Mesothelial cell of epicardium (in vitro differentiated cells): ENCODE results near the gene RGS16. TPM values are rescaled to one million over a fixed set of nuclear protein-coding genes. Genes with fewer than 3 reads are reported as not detected.

Source experiments
- DNase-seq, 2 experiments: peaks; one replicate each; pipeline ENCODE4 v3.0.0; 2021; ENCODE audit warnings: low spot score in 2 of 2; ENCODE audit not compliant: unreplicated experiment in 2 of 2
- H3K27ac Mint-ChIP-seq: 2 replicates; pipeline ENCODE4 v1.8.0; 2021; ENCODE audit warnings: mixed read lengths
- H3K27me3 Mint-ChIP-seq: 2 replicates; pipeline ENCODE4 v1.8.0; 2021; ENCODE audit warnings: low read depth, mixed read lengths
- H3K36me3 Mint-ChIP-seq: 2 replicates; pipeline ENCODE4 v1.8.0; 2021; ENCODE audit warnings: mixed read lengths
- H3K4me1 Mint-ChIP-seq: 2 replicates; pipeline ENCODE4 v1.8.0; 2021; ENCODE audit warnings: mixed read lengths
- H3K4me3 Mint-ChIP-seq: 2 replicates; pipeline ENCODE4 v1.8.0; 2021; ENCODE audit warnings: mild to moderate bottlenecking, moderate library complexity, mixed read lengths
- H3K9me3 Mint-ChIP-seq: 2 replicates; pipeline ENCODE4 v1.8.0; 2021; ENCODE audit warnings: mixed read lengths
- total RNA-seq: library from RNA; stranded (reverse); gene quantifications from 3 replicates; pipeline ENCODE4 v1.2.1, GENCODE V29; 2021
- TF ChIP-seq, protein P1 (sequence below): fragments of 200-600 bp; sonication (generic); IDR thresholded peaks from one replicate; pipeline ENCODE4 v1.5.0; 2021; ENCODE audit warnings: antibody characterized with exemption; ENCODE audit not compliant: unreplicated experiment

RGS16 gene
- total RNA-seq, 1 donor from 2014 or later, result 0.74 TPM

DNA sequence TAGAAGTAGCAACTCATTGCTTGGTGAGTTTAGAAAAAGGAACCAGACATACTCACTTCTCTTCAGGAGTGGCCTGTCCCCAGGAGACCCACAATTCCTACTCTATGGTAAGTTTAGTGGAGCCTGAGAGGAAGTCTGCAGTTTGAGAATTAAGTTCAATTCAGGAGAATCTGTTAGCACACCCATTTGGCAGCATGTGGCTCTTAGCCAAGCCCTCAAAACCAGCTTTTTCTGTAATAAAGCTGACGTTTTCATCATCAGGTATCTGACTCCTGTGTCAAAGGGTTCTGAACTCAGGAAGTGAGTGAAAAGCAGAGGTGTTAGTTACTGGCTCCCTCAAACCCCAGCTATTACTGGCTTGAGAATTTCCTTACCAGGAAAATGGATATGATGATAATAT, 20.4 kb upstream of the RGS16 start:
- peaks cover 25% of the 10 kb centered on the region for H3K4me1 Mint-ChIP-seq
- TF ChIP-seq, protein P1, sequence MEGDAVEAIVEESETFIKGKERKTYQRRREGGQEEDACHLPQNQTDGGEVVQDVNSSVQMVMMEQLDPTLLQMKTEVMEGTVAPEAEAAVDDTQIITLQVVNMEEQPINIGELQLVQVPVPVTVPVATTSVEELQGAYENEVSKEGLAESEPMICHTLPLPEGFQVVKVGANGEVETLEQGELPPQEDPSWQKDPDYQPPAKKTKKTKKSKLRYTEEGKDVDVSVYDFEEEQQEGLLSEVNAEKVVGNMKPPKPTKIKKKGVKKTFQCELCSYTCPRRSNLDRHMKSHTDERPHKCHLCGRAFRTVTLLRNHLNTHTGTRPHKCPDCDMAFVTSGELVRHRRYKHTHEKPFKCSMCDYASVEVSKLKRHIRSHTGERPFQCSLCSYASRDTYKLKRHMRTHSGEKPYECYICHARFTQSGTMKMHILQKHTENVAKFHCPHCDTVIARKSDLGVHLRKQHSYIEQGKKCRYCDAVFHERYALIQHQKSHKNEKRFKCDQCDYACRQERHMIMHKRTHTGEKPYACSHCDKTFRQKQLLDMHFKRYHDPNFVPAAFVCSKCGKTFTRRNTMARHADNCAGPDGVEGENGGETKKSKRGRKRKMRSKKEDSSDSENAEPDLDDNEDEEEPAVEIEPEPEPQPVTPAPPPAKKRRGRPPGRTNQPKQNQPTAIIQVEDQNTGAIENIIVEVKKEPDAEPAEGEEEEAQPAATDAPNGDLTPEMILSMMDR, result no peak
- H3K9me3 Mint-ChIP-seq, result peaks cover 8% of the 10 kb centered on the region
- H3K4me3 Mint-ChIP-seq, result no peak overlapping the region
- no peaks in the 10 kb centered on the region for H3K27me3 Mint-ChIP-seq
- DNase-seq, result no peak
- H3K27ac Mint-ChIP-seq, result no peak overlapping the region
- H3K36me3 Mint-ChIP-seq, result no peaks in the 10 kb centered on the region

DNA sequence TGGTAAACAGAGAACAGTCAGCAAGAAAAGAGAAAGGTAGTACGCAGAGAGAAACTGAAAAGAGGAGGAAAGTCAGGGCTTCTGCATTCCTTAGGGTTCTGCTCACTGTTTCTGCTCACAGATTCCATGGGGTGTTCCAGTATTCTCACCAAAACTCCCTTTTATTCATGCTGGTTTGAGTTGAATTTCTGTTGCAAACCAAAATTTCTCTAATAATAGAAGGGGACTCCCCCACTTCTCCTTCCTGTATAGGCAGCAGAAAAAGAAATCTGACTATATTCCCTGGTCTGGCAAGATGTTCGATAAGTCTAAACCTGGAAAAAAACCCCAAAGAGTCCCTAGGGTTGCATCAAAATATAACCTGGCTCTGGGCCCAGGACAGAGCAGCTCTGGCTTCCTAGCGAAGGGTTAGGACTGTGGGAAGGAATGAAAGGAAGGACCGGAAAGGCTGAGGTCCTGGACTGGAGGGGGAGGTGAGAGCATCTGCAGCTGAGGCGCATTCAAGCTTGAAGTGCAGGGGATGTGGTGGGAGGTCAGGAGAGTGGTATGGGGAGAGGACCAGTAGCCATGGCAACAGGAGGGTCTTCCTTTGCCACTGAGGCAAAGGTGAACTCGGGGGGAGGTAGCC, 18.8 kb upstream of the RGS16 start:
- H3K4me3 Mint-ChIP-seq, result no peak overlapping the region
- H3K36me3 Mint-ChIP-seq, result no peaks in the 10 kb centered on the region
- H3K27ac Mint-ChIP-seq, result no peak overlapping the region
- no peaks in the 10 kb centered on the region for H3K27me3 Mint-ChIP-seq
- peaks cover 8% of the 10 kb centered on the region for H3K9me3 Mint-ChIP-seq
- TF ChIP-seq, protein P1, result no peak
- peaks cover 26% of the 10 kb centered on the region for H3K4me1 Mint-ChIP-seq
- no peak for DNase-seq

DNA sequence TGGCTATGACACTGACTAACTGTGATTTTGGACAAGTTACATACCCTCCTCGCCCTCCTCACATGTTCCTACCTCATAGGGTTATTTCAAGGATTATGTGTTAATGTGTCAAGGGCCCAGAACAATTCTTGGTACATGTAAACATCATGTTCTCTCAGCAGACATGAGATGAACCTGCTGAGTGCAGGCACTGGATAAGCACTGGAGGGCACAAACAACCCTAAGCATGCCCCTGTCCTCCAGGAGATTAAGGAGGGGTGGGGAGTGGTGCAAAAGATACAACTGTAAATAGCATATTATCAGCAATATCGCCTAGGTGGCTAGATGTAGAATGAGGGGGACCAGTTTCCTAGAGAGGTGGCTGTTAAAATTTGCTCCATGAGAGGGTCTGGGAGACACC, 17.7 kb upstream of the RGS16 start:
- Mint-ChIP-seq H3K4me3 (no peak overlapping the region), H3K27ac (no peak overlapping the region), H3K36me3 (no peaks in the 10 kb centered on the region), H3K4me1 (peaks cover 32% of the 10 kb centered on the region), H3K9me3 (peaks cover 8% of the 10 kb centered on the region), H3K27me3 (peaks cover 3% of the 10 kb centered on the region)
- TF ChIP-seq, protein P1, result no peak
- DNase-seq, result no peak

DNA sequence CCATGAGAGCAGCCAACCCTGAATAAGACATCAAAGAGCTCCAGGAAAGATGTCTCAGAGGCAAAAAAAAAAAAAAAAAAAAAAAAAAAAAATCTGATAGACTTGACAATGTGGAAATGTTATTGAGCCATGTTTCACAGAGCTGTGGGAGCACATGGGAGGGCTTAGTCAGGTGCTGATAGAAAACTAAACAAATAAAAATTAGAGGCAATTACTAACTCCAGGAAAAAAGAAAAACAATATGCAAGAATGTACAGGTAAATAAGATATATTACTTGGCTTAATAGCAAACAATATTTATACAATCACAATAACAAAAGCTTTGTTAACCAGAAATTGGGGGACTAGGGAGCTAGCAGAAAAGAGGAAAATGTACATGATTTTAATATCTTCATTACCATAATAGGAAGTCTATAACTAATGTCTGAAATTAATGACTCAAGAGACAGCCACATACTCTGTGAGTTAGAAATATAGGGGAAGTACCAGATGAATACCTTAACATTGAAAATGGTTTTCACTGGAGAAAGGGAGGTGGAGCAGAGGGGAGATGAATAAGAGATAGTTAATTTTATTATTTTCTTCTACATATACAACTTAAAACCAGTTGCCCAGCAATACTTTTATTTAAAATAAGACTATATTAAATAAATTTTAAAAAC, 16.9 kb upstream of the RGS16 start:
- no peak for DNase-seq
- Mint-ChIP-seq H3K9me3 (peaks cover 8% of the 10 kb centered on the region), H3K27ac (no peak overlapping the region), H3K4me1 (peaks cover 37% of the 10 kb centered on the region), H3K36me3 (no peaks in the 10 kb centered on the region), H3K27me3 (peaks cover 7% of the 10 kb centered on the region), H3K4me3 (no peak overlapping the region)
- TF ChIP-seq, protein P1, result no peak

DNA sequence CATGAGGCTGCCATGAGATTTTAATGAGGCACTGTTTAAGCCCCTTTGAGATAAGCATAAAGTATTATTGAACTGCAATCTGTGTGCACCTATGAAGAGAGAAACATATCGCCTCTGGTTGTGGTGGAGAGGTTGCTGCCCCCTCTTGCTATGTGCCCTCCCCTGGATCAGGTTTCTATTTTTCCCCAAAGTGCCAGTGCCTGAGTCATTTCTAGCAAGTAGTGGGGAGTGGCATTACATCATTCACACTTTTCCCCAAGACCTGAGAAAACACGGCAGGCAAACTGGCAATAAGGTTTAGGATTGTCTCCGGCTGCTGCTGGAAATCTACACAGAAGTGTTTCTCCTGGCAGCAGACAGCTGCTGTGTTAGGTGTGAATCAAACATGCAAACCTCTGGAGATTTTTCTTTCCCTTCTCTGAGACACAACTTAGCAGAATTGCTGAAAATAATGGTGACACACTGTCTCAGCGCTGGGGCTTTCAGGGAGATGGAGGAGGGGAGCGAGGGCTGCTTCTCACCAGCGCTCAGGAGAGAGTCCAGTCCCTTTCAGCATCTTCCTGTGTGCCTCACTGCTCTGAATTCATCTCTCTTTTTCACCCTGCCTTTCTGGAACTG, 13.7 kb upstream of the RGS16 start:
- DNase-seq, result no peak
- H3K27ac Mint-ChIP-seq, result no peak overlapping the region
- H3K27me3 Mint-ChIP-seq, result peaks cover 23% of the 10 kb centered on the region
- TF ChIP-seq, protein P1, result no peak
- H3K4me3 Mint-ChIP-seq, result no peak overlapping the region
- H3K9me3 Mint-ChIP-seq, result peaks cover 8% of the 10 kb centered on the region
- H3K4me1 Mint-ChIP-seq, result peaks cover 45% of the 10 kb centered on the region
- no peaks in the 10 kb centered on the region for H3K36me3 Mint-ChIP-seq
